Astrocyte of the hippocampus (primary cell): Measurements from ENCODE around the gene ACCS.

Experiments
- DNase-seq: peaks from one replicate; pipeline ENCODE4 v3.0.0; 2011; ENCODE audit warnings: low read depth, low spot score

ACCS gene

GRCh38 chr11:44043157-44043556 is 22.9 kb upstream of the ACCS start:
- DNase-seq, result no peak

- no peak for DNase-seq
These were observed 19.9 kb upstream of the ACCS start for GRCh38 chr11:44046182-44046581.

- no peak for DNase-seq
These were observed 18.8 kb upstream of the ACCS start for GRCh38 chr11:44047298-44047697.

DNA sequence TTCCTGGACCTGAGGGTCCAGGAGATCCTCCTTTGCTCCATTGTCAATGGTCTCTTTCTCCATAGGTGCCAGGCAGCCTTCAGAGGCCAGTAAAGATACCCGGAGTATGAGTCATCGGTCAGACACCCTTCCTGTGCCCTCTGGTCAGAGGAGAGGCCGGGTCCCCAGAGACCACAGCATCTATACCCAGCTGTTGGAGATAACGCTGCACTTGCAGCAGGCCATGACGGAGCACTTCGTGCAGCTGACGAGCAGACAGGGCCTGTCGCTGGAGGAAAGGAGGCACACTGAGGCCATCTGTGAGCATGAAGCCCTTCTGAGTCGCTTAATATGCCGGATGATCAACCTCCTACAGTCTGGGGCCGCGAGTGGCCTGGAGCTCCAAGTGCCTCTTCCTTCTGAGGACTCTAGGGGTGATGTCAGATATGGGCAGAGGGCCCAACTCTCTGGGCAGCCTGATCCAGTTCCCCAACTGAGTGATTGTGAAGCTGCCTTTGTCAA is 18.1 kb upstream of the ACCS start, which contains the start of gene ACCSL:
ACCSL (plus strand) TSS at position 51 of the 501 bp plus-strand sequence; CDS start at position 107, 56 bp downstream.
- DNase-seq, result no peak

- no peak for DNase-seq
These were observed 16.2 kb upstream of the ACCS start for GRCh38 chr11:44049832-44050231.

GRCh38 chr11:44051171-44051570 is 14.9 kb upstream of the ACCS start:
- DNase-seq, result no peak

DNA sequence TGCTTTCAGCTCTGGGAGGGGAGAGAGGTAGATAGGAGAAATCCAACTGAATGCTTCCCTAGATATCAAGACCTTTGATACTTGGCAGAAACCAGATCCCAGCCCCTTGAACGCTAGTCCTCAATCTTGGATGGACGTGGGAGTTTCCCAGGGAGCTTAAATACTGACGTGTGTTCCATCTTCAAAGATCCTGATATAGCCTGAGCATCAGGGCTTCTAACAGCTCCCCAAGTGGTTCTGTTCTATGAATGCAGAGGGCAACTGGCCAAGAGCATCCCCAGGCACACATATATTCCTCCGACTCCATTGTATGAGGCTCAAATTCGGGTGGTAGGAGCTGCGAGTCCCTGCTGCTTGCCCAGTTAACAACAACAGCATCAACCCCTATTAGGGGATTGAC is 8.7 kb upstream of the ACCS start:
- DNase-seq, result no peak

- DNase-seq, result no peak
These were observed 7.8 kb upstream of the ACCS start for GRCh38 chr11:44058275-44058674.

- DNase-seq, result no peak
These were observed 859 bp upstream of the ACCS start for GRCh38 chr11:44065161-44065661.

- peak; percentile 51 for DNase-seq
These were observed 667 bp downstream of the ACCS start for GRCh38 chr11:44066732-44067141.

- no peak for DNase-seq
These were observed 1.2 kb downstream of the ACCS start for GRCh38 chr11:44067266-44067665.

- DNase-seq, result no peak
These were observed 2.1 kb downstream of the ACCS start for GRCh38 chr11:44068180-44068579.

GRCh38 chr11:44071157-44071556 is 5.1 kb downstream of the ACCS start:
- no peak for DNase-seq

DNA sequence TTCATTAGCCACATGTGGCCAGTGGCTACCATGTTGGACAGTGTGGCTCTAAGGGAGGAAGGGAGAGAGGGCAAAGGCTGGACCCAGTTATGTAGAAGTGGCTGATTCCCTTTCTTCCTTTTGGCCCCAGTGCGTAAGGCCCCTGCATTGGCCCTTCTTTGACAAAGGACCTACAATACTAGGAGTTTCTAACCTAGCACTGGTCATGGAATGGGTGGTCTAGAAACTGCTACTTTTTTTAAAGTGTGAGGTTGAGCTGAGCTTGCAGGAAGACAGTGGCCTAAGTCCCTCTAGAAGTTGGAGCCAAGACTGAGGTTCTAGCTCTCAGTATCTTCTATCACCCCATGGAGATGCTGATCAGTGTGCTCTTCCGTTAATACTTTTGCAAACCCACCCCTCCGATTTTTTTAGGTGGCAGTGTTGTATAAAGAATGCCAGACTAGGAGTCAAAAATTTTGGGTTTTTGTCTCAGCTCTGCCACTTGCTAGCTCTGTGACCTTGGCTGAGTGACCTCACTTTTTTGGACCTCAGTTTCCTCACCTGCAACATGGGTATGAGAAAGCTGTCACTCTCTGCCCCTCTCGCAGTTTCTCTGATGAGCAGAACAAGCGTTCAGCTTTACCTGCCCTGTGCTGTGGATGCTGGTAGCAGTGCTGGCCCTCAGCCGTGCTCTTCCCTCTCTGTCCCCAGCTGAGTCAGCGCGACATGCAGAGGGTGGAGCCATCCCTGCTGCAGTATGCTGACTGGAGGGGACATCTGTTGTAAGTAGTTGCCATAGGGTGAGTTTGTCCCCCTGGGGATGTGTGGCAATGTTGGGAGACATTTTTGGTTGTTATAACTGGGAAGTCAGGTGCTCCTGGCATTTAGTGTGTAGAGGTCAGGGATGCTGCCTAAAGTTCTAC is 6.9 kb downstream of the ACCS start:
- no peak for DNase-seq

DNA sequence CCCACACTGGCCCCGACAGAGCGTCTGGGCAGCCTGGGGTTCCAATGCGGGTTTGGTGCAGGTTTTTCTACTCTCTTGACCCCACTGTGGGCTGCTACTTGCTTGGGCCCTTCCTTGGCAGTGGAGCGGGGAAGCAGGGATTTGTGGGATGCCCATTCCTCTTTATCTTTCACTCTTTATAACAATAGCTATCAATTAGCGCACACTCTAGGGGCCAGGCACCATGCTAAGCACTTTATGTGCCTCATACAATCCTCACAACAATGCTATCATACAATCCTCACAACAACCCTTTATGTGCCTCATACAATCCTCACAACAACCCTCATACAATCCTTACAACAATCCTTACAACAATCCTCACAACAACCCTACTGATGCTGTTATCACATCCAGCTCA is 12.7 kb downstream of the ACCS start:
- DNase-seq, result no peak

- DNase-seq, result no peak
These were observed 13.3 kb downstream of the ACCS start for GRCh38 chr11:44079376-44079775.

DNA sequence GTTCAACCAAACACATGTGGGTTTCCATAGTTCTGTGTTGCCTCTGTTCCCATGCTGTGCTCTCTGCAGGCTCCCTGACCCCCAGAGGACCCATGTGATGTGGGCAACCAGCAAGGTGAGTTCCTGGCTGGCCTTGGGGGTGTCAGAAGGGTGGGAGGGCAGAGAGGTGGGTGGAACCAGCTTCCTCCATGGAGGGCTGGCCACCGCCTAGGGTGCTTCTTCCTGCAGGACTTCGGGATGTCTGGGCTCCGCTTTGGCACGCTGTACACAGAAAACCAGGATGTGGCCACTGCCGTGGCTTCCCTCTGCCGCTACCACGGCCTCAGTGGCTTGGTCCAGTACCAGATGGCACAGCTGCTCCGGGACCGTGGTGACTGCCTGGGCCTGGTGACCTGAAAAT is 14.9 kb downstream of the ACCS start:
- DNase-seq, result no peak

DNA sequence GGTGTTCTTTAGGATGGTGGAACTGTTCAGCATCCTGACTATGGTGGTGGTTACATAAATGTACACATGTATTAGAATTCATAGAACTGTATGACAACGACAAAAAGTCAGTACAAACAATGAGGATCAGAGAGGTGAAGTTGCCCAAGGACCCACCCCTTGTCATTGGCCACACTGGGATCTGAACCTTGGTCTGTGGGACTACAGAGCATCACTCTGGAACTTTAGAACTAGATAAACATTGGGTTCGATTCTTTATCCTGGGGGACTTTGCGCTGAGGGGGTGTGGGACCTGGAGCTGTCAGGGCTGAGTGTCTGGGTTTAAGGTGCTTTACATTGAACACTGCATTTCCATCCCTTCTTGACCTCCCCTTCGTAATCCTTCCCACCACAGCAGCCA is 16.6 kb downstream of the ACCS start:
- no peak for DNase-seq

- no peak for DNase-seq
These were observed 17.4 kb downstream of the ACCS start for GRCh38 chr11:44083433-44083832.

DNA sequence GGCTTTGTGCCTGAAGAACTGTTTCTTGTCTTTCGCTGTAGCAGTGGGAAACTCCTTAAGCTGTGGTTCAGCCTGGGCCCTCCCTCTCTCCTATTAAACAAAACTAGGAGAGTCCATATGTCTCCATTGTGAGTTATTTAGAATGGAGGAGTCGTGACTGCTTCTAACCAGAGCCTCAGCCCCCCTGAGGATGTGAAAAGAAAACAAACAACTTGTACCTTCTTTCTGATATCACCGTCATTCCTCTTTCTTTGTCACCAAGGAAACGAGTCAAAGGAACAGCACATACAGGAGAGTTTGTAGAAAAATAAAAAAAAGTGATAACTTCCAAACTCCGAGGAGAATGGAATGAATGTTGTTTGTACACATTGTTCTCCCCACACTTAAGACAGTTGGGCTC is 17.8 kb downstream of the ACCS start:
- DNase-seq, result no peak

GRCh38 chr11:44085330-44085729 is 19.3 kb downstream of the ACCS start:
- DNase-seq, result no peak

- no peak for DNase-seq
These were observed 22.3 kb downstream of the ACCS start for GRCh38 chr11:44088377-44088776.

DNA sequence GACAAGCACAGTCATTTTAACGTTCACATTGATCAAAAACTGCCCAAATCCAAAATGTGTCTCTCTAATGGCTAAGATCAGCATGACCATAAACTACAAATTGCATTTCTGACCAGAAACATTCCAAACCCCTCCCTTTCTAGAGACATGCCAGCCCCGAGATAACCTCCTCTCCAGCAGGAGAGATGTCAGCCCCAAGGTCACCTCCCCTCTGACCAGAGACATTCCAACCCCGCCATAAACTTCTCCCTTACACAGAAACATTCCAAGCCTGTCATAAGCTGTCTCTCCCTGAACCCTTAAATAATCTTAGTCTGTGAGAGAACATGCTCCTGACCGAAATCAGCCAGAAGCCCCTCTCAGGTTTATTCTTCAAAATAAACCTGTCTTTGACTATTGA is 22.8 kb downstream of the ACCS start:
- DNase-seq, result no peak
